Fibroblast of mammary gland (primary cell): Measurements from ENCODE around the gene SEPTIN2.
"Not testable (repeated sequence)": the region's sequence is repeated elsewhere in the genome, so short reads cannot be mapped to it uniquely, and the experiment has no call there.

Source experiments
- DNase-seq: peaks from one replicate; pipeline ENCODE4 v3.0.0-alpha.2; 2010; ENCODE audit warnings: low read depth
- H3K4me3 ChIP-seq: 2 replicates; pipeline ENCODE4 v1.5.1; 2011; ENCODE audit warnings: low read depth, mild to moderate bottlenecking, low read length, moderate library complexity; ENCODE audit not compliant: control insufficient read depth
- CTCF ChIP-seq: conservative IDR thresholded peaks from 2 replicates; pipeline ENCODE4 v1.5.1; 2011; ENCODE audit warnings: low read depth, low read length, inconsistent platforms; ENCODE audit not compliant: control insufficient read depth, insufficient read depth

SEPTIN2 gene

GRCh38 chr2:241275910-241276309 is 39.8 kb upstream of the SEPTIN2 start:
- no peak for DNase-seq
- H3K4me3 ChIP-seq, result no peak overlapping the region
- no peak for TF ChIP-seq CTCF

- not testable (repeated sequence) for DNase-seq
These were observed 37.4 kb upstream of the SEPTIN2 start for GRCh38 chr2:241278306-241278705.

GRCh38 chr2:241279413-241279812 is 36.3 kb upstream of the SEPTIN2 start:
- H3K4me3 ChIP-seq, result no peak overlapping the region

More at GRCh38 chr2:241278306-241278705, 37.4 kb upstream of the SEPTIN2 start:
- not testable (repeated sequence) for H3K4me3 ChIP-seq

GRCh38 chr2:241279828-241280227 is 35.9 kb upstream of the SEPTIN2 start:
- no peak overlapping the region for H3K4me3 ChIP-seq
- DNase-seq, result no peak
- TF ChIP-seq CTCF, result no peak

More at GRCh38 chr2:241279413-241279812, 36.3 kb upstream of the SEPTIN2 start:
- TF ChIP-seq CTCF, result no peak
- no peak for DNase-seq

DNA sequence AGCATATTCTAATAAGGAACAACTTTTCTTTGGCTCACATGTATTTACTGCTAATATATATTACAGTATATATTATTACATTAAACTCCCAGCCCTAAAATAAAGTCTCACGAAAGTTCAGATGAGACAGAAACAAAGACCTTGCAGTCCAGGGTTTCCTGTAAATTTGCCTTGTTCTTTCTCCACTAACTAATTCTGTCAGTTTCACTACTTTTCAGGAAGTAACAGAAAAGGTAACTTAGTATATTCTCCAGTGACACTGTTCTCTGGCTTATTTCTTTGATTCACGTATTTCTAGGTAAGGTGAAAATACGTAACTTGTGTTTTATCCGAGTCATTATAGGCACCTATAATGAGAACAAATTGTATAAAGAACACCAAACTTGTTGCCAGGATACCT is 35.4 kb upstream of the SEPTIN2 start:
- TF ChIP-seq CTCF, result no peak
- H3K4me3 ChIP-seq, result no peak overlapping the region
- no peak for DNase-seq

DNA sequence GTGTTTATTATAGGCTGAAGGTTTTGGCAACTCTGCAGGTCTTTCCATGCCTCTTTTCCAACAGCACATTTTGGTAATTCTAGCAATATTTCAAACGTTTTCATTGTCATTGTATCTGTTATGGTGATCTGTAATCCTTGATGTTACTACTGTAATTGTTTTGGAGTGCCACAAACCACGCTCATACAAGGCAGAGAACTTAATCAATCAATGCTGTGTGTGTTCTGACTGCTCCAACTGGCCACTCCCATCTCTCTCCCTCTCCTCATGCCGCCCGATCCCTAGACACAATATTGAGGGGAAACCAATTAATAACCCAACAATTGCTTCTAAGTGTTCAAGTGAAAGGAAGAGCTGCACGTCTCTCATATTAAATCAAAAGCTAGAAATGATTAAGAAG is 33.2 kb upstream of the SEPTIN2 start:
- no peak overlapping the region for H3K4me3 ChIP-seq
- no peak for DNase-seq
- no peak for TF ChIP-seq CTCF

DNA sequence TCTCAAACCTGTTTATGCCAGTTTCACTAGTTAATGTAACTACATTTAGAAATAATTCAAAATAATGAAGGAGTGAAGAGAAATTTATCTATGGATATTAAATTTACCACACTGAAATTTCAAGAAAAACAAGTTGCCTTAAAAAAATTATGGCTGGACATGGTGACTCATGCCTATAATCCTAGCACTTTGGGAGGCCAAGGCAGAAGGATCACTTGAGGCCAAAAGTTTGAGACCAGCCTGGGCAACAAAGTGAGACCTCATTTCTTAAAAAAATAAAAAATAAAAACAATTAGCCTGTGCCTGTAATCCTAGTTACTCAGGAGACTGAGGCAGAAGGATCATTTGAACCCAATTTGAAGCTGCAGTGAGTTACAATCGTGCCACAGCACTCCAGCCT is 30.1 kb upstream of the SEPTIN2 start:
- no peak for TF ChIP-seq CTCF

More for the DNA sequence above, 30.1 kb upstream of the SEPTIN2 start:
- DNase-seq, result no peak
- no peak overlapping the region for H3K4me3 ChIP-seq
